Muscle of back (tissue), 13 donors: ENCODE data around the gene POU2F3. TPM values are rescaled to one million over a fixed set of nuclear protein-coding genes. Genes with fewer than 3 reads are reported as not detected.
A peak's percentile ranks its signal among the peaks of the same experiment; 100 is the strongest.

ENCODE experiments used
- DNase-seq, 3 donors: peaks; one replicate each; pipeline versions ENCODE4 v3.0.0 to v3.0.0-alpha.2; 2013
- long read RNA-seq, 9 donors: transcript quantifications; one replicate each; lab custom pipeline, GENCODE V29; 2026
- polyA plus RNA-seq, 10 donors: library from polyadenylated mRNA; unstranded; fragments of 120-200 nt; gene quantifications; one replicate each; pipeline ENCODE4 v1.2.1, GENCODE V29; 2013; ENCODE audit not compliant: insufficient read length in 10 of 10

Gene POU2F3
- polyA plus RNA-seq = 10 to 100 TPM in 1 of 10 donors, 1 to 10 TPM in 1, under 1 TPM in 8; 0.09 to 10.8 (median 0.38) TPM
- long read RNA-seq, donor 1 = 0 reads
- long read RNA-seq, donor 2 = 0 reads
- long read RNA-seq, donor 3, partial matches to known transcripts = 0 of 2 reads
- long read RNA-seq, donor 3, other reads (novel, unspliced or antisense) = 0 of 2 reads
- long read RNA-seq, donor 4 = 0 reads
- long read RNA-seq, donor 5 = 0 reads
- long read RNA-seq, donor 6 = 0 reads
- long read RNA-seq, donor 7 = 0 reads
- long read RNA-seq, donor 8 = 0 reads
- long read RNA-seq, donor 9 = 0 reads

DNA sequence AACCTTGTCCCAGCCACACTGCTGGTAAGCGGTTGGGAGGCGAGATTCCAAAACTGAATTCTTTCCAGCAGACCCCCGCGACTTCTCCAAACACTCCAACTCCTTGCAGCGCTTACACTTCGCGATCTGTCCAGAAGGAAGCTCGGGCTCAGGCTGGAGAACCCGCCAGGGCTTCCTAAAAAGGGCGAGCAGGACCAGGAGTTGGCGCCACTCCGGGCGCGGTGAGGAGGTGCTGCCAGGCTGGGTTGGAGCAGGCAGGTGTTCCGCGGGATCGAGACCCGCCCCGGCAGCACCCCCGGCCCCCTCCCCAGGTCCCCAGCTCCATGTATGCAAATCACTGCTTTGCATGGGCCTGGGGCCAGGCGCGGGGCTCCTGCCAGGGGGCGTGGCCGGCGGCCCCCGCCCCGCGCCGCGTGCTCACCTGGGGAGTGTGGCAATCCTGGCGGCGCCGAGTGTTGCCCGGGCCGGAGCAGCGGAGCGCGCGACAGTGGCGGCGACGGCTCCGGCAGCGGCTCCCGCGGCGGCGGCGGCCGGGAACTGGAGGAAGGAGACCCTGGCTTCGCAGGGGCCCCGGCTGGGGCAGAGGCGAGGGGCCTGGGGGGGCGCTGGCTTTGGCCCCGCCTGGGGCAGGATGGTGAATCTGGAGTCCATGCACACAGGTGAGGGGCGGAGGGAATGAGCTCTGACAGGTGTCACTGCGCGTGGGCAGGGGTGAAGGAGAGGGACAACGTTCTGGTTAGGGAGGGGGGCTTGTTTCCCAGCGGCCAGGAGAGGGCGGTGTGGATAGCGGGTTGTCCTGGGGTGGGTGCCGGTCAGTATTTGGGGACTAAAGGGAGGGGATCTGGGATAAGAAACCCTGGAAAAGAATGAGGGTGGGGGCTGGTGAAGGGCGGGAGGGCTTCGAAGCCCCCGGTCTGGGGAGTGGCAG is at the start of gene POU2F3:
TSS of gene POU2F3 (plus strand) at position 428 of the 928 bp plus-strand sequence. CDS start at position 632, 204 bp downstream.
- no peak for DNase-seq

DNA sequence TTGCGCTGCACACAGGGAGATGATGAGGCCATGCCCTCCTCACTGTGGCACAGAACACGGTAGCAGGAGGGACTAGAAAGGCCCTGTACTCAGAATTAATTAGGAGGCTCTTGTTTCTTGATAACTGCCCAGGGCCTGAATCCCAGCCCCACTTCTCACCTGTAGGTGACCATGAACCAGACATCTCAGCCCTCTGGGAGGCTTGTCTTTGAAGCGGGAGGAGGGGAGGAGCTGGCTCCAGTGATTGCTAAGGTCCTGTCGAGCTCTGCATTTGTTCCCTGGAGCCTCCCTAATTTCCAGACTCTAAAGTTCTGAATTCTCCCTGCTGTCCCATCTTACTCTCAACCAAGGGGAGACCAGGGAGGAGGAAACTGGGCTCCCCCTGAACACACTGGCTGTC is 48.9 kb upstream of the POU2F3 start:
- no peak for DNase-seq

DNA sequence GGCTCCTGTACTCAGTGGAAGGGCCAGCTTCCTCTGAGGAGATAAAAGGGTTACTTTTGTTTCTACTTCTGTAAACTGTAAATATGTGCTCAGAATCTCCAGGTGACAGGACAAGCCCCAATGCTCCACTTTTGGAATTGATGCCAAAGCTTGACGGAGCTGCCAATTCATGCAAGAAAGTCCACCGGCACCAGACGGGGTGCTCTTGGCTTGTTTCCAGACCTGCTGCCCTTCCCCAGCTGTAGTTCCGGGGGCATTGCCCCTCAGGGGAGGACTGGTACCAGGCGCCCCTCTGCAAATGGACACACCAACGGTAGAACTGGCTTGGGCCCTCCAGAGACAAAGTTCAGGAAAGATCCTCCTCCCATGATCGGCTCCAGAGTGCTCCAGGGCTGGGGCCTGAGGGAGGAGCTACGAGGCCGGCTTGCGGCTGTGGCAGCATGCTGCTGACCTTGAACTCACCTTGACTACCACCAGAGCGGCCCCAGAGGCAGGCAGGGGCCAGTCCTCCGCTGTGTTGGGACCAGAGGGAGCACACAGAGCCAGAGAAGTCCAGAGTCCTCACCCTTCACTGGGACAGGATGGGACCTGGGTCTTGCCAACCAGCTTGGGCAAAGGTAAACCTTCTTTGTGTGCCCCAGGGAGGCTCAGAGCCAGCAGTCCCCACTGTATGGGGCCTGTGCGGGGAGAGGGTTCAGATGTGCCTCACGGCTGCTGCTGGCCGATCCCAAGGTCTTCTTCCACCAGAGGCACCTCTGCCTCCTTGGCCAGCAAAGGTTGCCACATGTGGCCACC is 46.9 kb upstream of the POU2F3 start:
- DNase-seq = no peak

DNA sequence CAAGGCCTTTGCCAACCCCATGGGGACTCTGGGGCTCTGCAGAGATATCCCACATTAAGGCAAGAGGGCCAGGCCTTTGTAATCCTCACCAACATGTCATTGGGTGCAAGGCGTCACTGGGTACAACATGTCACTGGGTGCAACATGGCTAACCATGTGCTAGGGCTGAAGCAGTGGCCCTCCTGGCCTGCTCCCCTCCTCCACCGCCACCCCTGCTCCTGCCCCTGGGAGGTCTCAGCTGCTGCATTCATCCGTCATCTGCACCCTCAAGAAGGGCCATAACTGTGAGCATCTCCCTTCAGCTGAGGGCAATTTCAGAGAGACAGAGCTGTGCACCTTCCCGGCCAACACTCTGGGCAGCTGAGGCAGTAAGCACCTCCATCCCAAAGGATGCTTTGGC is 45.8 kb upstream of the POU2F3 start:
- no peak for DNase-seq

GRCh38 chr11:120195601-120196320 is 44.2 kb upstream of the POU2F3 start:
- peak in 1 of 3 donors; percentile 56 for DNase-seq

- no peak for DNase-seq
Observed at GRCh38 chr11:120196826-120197225, 43.1 kb upstream of the POU2F3 start.

DNA sequence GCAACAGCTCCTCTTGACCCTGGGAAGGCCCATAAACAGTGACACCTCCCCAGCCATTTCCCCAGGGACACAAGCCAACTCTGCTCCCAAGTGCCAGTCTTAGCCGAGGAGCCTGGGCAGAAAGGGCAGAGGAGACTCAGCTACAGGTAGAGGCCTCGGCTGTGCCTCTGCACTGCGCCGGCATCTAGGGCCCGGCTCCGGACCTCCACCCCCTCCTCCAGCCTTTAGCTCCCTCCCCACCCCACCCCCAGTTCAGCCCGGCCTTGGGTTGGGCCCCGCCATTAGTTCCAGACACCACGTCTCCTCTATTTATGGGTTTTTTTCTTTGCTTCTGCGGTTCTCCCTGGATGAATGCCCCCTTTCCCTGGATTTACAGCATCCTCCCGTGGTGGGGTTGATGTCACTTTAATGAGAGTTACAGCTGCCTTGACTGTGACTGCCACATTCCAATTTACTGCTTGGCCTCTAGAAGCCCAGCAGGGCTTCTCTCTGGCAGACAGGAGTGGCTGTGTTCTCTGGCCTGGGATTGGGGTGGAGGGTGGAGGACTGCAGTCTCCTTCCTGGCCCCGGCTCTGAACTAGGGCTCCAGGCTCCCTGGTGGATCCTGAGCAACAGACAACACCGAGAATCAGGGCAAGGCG is 42.6 kb upstream of the POU2F3 start:
- peak; percentile 43 to 89 (median 77) for DNase-seq

DNA sequence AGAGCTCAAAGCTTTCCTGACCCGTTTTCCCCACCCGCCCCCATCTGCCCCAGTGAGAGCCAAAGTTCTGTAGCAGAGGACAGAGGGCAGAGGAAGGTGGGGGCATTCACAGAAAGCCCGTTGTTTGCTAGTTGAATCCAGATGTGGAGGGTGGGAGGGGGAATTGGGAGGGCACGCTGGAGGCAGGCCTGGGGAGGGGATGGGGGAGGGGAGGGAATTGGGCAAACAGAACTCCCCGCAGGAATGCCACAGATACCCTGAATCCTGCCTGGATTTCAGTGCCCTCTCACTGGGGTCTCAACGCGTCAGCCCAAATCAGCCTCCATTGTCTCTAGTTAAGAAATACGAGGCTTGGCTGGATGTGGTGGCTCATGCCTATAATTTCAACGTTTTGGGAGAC is 42.0 kb upstream of the POU2F3 start:
- no peak for DNase-seq

DNA sequence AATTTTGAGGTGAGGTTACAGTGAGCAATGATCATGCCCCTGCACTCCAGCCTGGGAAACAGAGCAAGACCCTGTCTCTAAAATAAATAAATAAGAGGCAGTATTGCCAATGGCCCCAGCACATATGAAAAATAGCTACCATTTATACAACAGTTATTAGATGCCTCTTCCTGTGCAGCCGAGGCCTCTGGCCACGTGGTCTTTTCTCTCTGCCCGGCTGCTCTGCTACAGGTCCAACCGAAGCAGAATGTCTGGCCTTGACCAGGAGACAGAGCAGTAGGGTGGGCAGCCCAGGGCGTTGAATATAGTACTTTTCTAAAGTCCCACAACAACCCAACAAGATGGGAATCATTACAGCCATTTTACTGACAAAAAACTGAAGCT is 41.5 kb upstream of the POU2F3 start:
- no peak for DNase-seq

- no peak for DNase-seq
Observed at GRCh38 chr11:120198787-120199469, 41.0 kb upstream of the POU2F3 start.

GRCh38 chr11:120199613-120200012 is 40.3 kb upstream of the POU2F3 start:
- no peak for DNase-seq

DNA sequence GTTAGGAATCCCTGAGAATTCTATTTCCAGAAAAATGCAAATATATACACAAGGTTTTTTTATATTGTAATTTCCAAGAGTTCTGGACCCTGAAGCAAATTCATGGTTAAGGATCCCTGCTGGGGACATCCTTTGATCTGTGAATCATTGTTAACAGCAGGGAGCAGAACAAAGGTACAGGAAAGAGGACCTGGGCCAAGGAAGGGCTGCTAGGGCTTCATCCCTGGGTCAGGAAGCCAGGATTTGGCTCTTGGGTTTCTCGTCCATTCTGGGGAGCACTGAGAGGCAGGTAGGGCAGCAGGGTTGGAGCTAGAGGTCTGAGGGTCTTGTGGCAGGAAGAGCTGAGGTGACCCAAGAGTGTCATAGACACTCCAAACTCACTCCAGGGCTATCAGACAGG is 39.3 kb upstream of the POU2F3 start:
- no peak for DNase-seq

GRCh38 chr11:120201653-120202052 is 38.3 kb upstream of the POU2F3 start:
- no peak for DNase-seq

DNA sequence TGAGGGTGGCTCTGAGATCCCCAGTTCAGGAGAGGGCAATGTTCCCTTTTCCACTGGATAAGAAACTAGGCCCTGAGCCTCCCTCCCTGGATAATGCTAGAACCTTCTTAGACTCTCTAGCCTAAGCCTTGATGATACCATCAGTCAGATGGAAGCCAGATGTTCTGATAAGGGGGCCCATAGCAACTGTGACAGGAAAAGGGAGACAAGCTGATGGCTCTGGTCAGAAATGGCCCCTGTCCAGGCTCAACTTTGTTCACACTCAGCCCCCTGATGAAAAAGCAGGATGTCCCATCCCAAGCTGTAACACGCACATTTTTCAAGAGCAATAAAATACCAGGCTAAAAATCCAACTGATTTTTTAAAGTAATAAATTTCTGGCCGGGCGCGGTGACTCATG is 36.3 kb upstream of the POU2F3 start:
- peak in 1 of 3 donors; percentile 39 for DNase-seq

DNA sequence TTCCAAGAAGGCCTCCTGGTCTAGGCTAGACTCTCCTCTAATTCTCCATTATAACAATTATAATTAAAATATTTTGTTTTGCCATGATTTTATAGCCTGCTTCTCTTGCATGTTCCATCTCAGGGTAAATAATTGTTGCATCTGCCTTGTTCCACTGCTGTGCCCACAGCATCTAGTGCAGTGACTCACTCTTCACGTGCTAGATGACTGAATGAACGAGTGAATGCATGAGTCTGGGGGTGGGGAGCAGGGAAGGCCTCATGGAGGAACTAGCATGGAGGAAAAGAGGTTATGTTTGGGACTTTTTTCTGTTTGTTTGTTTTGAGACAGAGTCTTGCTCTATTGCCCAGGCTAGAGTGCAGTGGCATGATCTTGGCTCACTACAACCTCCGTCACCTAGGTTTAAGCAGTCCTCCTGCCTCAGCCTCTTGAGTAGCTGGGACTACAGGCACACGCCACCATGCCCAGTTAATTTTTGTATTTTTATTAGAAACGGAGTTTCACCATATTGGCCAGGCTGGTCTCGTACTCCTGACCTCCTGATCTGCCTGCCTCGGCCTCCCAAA is 34.3 kb upstream of the POU2F3 start:
- no peak for DNase-seq

DNA sequence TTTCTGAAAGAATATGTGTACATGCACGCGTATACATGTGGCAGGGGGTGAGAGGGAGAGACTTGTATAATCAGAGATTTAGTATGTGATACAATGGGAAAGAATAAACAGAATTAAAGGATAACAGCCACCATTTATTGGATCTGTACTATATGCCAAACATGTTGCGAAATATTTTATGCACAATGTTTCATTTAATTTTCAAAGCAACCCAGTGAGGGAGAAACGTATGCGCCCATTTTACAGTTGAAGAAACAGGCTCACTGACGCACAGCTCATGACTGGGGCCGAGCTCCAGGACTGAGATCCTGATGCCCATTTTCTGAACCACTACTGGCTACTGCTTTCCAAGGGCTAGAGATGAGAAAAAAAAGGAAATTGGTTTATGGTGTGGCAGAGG is 32.4 kb upstream of the POU2F3 start:
- DNase-seq = no peak

DNA sequence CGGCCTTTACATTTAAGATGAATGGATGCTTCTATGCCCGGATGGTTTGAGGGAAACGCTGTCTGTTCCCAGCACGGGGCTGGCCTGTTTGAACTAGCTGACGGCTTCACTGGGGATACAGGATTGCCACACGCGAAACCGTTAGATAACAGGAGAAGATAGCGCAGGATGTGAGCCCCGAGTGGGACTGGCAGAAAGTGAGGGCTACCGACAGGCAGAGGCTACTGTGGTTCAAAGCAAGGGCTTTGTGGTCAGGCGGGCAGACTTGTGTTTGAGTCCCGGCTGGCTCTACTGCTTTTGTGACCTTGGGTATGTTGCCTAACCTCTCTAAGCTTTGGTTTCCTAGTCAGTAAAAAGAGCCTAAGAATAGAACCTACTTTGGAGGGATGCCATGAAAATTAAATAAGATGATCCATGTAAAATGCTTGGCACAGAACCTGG is 31.9 kb upstream of the POU2F3 start:
- no peak for DNase-seq

GRCh38 chr11:120208777-120209176 is 31.2 kb upstream of the POU2F3 start:
- DNase-seq = no peak

DNA sequence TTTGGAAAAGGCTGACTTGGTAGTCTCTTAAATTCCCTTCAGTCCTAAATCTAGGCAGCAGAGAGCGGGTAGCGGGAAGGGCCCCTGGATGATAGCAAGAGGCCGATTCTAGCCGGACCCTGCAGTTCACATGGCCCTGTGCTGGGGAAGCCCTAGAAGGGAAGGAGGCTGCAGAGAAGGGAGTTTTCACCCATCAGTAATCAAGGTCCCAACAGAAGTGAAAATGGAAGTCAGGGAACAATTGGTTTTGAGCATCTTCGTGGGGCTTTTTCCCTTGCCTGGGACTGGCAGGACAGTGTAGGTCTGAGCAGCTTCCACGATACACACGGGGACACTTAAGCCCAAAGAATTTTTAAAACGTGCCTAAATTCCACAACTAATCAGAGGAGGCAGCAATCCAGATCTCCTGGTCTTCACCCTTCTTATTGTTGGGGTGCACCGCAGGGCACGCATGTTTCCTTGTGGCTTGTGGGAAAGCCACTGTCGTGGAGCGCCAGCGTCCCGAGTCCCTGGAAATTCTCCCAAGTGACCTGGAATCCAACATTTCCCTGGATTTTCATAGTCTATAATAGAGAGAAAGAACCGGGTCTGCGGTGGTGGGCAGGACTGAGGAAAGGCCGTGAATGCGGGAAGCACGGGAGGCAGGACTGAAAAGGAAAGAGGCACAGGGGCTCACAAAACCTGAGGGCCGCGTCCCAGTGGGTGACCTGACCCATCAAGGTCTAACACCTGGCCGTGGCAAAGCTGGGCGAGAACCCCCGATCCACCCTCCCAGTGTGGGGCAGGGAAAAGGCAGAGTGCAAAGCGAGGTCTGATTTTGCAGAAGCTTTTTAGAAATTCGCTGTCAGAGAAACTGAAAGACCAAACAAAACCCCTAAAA is 30.0 kb upstream of the POU2F3 start:
- peak in 1 of 3 donors; percentile 67 for DNase-seq
